Fibroblast of lung (primary cell): ENCODE results near the gene APC2. TPM values are rescaled to one million over a fixed set of nuclear protein-coding genes. Genes with fewer than 3 reads are reported as not detected.

Source experiments
- DNase-seq, 2 donors: peaks; one replicate each; pipeline versions ENCODE4 v3.0.0 to v3.0.0-alpha.2; 2010; ENCODE audit warnings: low read depth in 2 of 2
- H2AFZ ChIP-seq: 2 replicates; pipeline ENCODE4 v1.5.1; 2012; ENCODE audit warnings: low read length, control low read depth, inconsistent platforms
- H3K27ac ChIP-seq: 2 replicates; pipeline ENCODE4 v1.5.1; 2011; ENCODE audit warnings: low read length, control low read depth; ENCODE audit not compliant: insufficient read depth
- H3K27me3 ChIP-seq: 2 replicates; pipeline ENCODE4 v1.5.1; 2011; ENCODE audit warnings: mild to moderate bottlenecking, low read length; ENCODE audit not compliant: control insufficient read depth, insufficient read depth
- H3K36me3 ChIP-seq: 2 replicates; pipeline ENCODE4 v1.5.1; 2011; ENCODE audit warnings: low read length; ENCODE audit not compliant: control insufficient read depth, insufficient read depth
- H3K4me1 ChIP-seq: 2 replicates; pipeline ENCODE4 v1.5.1; 2011; ENCODE audit warnings: low read length; ENCODE audit not compliant: control insufficient read depth, insufficient read depth; ENCODE audit errors: extremely low read depth
- H3K4me2 ChIP-seq: 2 replicates; pipeline ENCODE4 v1.5.1; 2011; ENCODE audit warnings: low read length, control low read depth; ENCODE audit not compliant: insufficient read depth; ENCODE audit errors: extremely low read depth
- H3K4me3 ChIP-seq, 4 experiments: fragments of 200-600 bp in 1 of 4; sonication (generic) in 1 of 4; replicated peaks in 1 of 4; 2 replicates each; pipeline ENCODE4 v1.5.1; 2011 to 2016; ENCODE audit warnings: low read length in 4 of 4, low read depth in 3 of 4, mild to moderate bottlenecking in 3 of 4, control low read depth in 2 of 4, inconsistent platforms in 1 of 4, mixed read lengths in 1 of 4; ENCODE audit not compliant: insufficient read depth in 1 of 4; ENCODE audit errors: control extremely low read depth in 1 of 4
- H3K79me2 ChIP-seq: 2 replicates; pipeline ENCODE4 v1.5.1; 2012; ENCODE audit warnings: mild to moderate bottlenecking, low read length, inconsistent platforms; ENCODE audit not compliant: control insufficient read depth, insufficient read depth
- H3K9ac ChIP-seq: 2 replicates; pipeline ENCODE4 v1.5.1; 2011; ENCODE audit warnings: mild to moderate bottlenecking, low read length, control low read depth; ENCODE audit not compliant: insufficient read depth
- H3K9me3 ChIP-seq: 2 replicates; pipeline ENCODE4 v1.5.1; 2012; ENCODE audit warnings: low read depth, low read length; ENCODE audit not compliant: control insufficient read depth, insufficient read depth
- H4K20me1 ChIP-seq: 2 replicates; pipeline ENCODE4 v1.5.1; 2011; ENCODE audit warnings: low read length; ENCODE audit not compliant: control insufficient read depth, insufficient read depth; ENCODE audit errors: extremely low read depth
- CTCF ChIP-seq, 2 donors: IDR thresholded peaks in 1 of 2; conservative IDR thresholded peaks in 1 of 2; 1 replicate in 1 of 2; 2 replicates in 1 of 2; pipeline ENCODE4 v1.5.1; 2011 to 2012; ENCODE audit warnings: low read length in 2 of 2, control low read depth in 1 of 2, inconsistent platforms in 1 of 2, low read depth in 1 of 2, mild to moderate bottlenecking in 1 of 2
- EZH2 ChIP-seq: IDR thresholded peaks from 2 replicates; pipeline ENCODE4 v1.5.1; 2012; ENCODE audit warnings: low read length, control low read depth, mild to moderate bottlenecking; ENCODE audit errors: missing control alignments
- polyA plus RNA-seq, 2 donors: library from polyadenylated mRNA; depleted of rRNA in 1 of 2; stranded (reverse) in 1 of 2; unstranded in 1 of 2; fragments of >200 nt; gene quantifications; 2 replicates each; pipeline ENCODE4 v1.2.1, GENCODE V29; 2011 to 2012; ENCODE audit warnings: missing spikeins in 1 of 2
- total RNA-seq: library from RNA; depleted of rRNA; stranded (reverse); fragments of >200 nt; gene quantifications from 2 replicates; pipeline ENCODE4 v1.2.1, GENCODE V29; 2014

APC2 gene
- total and polyA plus RNA-seq, 2 donors (not counting 1 experiment from before 2014, with no cell fraction given) = 0.01 to 0.50 TPM

GRCh38 chr19:1433119-1434039 lies 16.5 kb upstream of the APC2 start:
- Histone ChIP-seq H3K9ac (no peak overlapping the region), H4K20me1 (no peaks in the 10 kb centered on the region), H3K27ac (no peak overlapping the region), H3K79me2 (peaks cover 3% of the 10 kb centered on the region), H3K36me3 (peaks cover 37% of the 10 kb centered on the region), H3K4me3 (no peak overlapping the region), H3K4me1 (no peaks in the 10 kb centered on the region), H3K4me2 (no peak overlapping the region), H2AFZ (no peak overlapping the region), H3K27me3 (no peaks in the 10 kb centered on the region), H3K9me3 (no peaks in the 10 kb centered on the region)
- TF ChIP-seq CTCF (conservative IDR thresholded peaks at IDR 0.05 in 1 of 2, IDR thresholded peaks at IDR 0.05 in 1 of 2; ENCODE audit: low read depth in 1 of 2, low read length in 2 of 2) = no peak
- no peak for TF ChIP-seq EZH2
- no peak for DNase-seq

- no peak for TF ChIP-seq EZH2
- TF ChIP-seq CTCF (conservative IDR thresholded peaks at IDR 0.05 in 1 of 2, IDR thresholded peaks at IDR 0.05 in 1 of 2; ENCODE audit: low read depth in 1 of 2, low read length in 2 of 2) = no peak
- Histone ChIP-seq H3K4me1 (no peaks in the 10 kb centered on the region), H4K20me1 (no peaks in the 10 kb centered on the region), H3K36me3 (peaks cover 34% of the 10 kb centered on the region), H3K27ac (no peak overlapping the region), H3K4me2 (no peak overlapping the region), H3K79me2 (peaks cover 10% of the 10 kb centered on the region), H2AFZ (no peak overlapping the region), H3K9me3 (no peaks in the 10 kb centered on the region), H3K4me3 (no peak overlapping the region), H3K9ac (no peak overlapping the region), H3K27me3 (no peaks in the 10 kb centered on the region)
- no peak for DNase-seq
Measured at GRCh38 chr19:1434040-1434366, 15.9 kb upstream of the APC2 start.

GRCh38 chr19:1434577-1435060 lies 15.3 kb upstream of the APC2 start:
- TF ChIP-seq EZH2 (no peak), CTCF (conservative IDR thresholded peaks at IDR 0.05 in 1 of 2, IDR thresholded peaks at IDR 0.05 in 1 of 2; ENCODE audit: low read depth in 1 of 2, low read length in 2 of 2) (no peak)
- Histone ChIP-seq H3K27me3 (no peaks in the 10 kb centered on the region), H4K20me1 (no peaks in the 10 kb centered on the region), H3K4me3 (no peak overlapping the region), H3K9ac (no peak overlapping the region), H3K9me3 (no peaks in the 10 kb centered on the region), H3K36me3 (peaks cover 33% of the 10 kb centered on the region), H2AFZ (no peak overlapping the region), H3K4me2 (no peak overlapping the region), H3K4me1 (no peaks in the 10 kb centered on the region), H3K27ac (no peak overlapping the region), H3K79me2 (peaks cover 16% of the 10 kb centered on the region)
- DNase-seq = no peak
